H9 (cell line): ENCODE measurements around the gene DCLK2. TPM values are rescaled to one million over a fixed set of nuclear protein-coding genes. Genes with fewer than 3 reads are reported as not detected.

Experiments used
- DNase-seq: peaks from one replicate; pipeline ENCODE4 v3.0.0-alpha.2; 2017
- H2AFZ ChIP-seq: one replicate; pipeline ENCODE4 v1.6.1; 2013; ENCODE audit warnings: mild to moderate bottlenecking, low read length, control low read depth, moderate library complexity
- H2AK5ac ChIP-seq: 2 replicates; pipeline ENCODE4 v1.6.1; 2013; ENCODE audit warnings: low read length, control low read depth, mixed read lengths; ENCODE audit not compliant: insufficient read length
- H2BK120ac ChIP-seq: one replicate; pipeline ENCODE4 v1.6.1; 2013; ENCODE audit warnings: low read depth, mild to moderate bottlenecking, low read length, control low read depth, inconsistent platforms; ENCODE audit not compliant: poor library complexity, severe bottlenecking
- H2BK12ac ChIP-seq: 2 replicates; pipeline ENCODE4 v1.6.1; 2013; ENCODE audit warnings: low read length, control low read depth, mixed read lengths, low read depth; ENCODE audit not compliant: insufficient read length
- H2BK15ac ChIP-seq: 2 replicates; pipeline ENCODE4 v1.6.1; 2013; ENCODE audit warnings: low read depth, low read length, control low read depth
- H2BK20ac ChIP-seq: one replicate; pipeline ENCODE4 v1.6.1; 2013; ENCODE audit warnings: low read depth, mild to moderate bottlenecking, low read length, control low read depth, inconsistent platforms; ENCODE audit not compliant: poor library complexity, severe bottlenecking
- H2BK5ac ChIP-seq: 2 replicates; pipeline ENCODE4 v1.6.1; 2013; ENCODE audit warnings: low read length, control low read depth, mixed read lengths; ENCODE audit not compliant: insufficient read length
- H3K14ac ChIP-seq: 2 replicates; pipeline ENCODE4 v1.6.1; 2013; ENCODE audit warnings: low read length, control low read depth; ENCODE audit not compliant: insufficient read depth
- H3K18ac ChIP-seq: 2 replicates; pipeline ENCODE4 v1.6.1; 2013; ENCODE audit warnings: low read depth, mild to moderate bottlenecking, mixed read lengths, low read length, control low read depth; ENCODE audit not compliant: insufficient read length
- H3K23ac ChIP-seq: 2 replicates; pipeline ENCODE4 v1.6.1; 2013; ENCODE audit warnings: low read length, control low read depth, mixed read lengths, low read depth; ENCODE audit not compliant: insufficient read length
- H3K23me2 ChIP-seq: 2 replicates; pipeline ENCODE4 v1.6.1; 2013; ENCODE audit warnings: low read depth, mild to moderate bottlenecking, mixed read lengths, low read length, control low read depth; ENCODE audit not compliant: insufficient read length, poor library complexity, severe bottlenecking
- H3K27ac ChIP-seq: 2 replicates; pipeline ENCODE4 v1.5.1; 2013; ENCODE audit warnings: low read length, control low read depth, mixed read lengths, low read depth; ENCODE audit not compliant: insufficient read length
- H3K27me3 ChIP-seq: 2 replicates; pipeline ENCODE4 v1.6.1; 2013; ENCODE audit warnings: low read length, control low read depth, inconsistent platforms; ENCODE audit not compliant: insufficient read depth
- H3K4ac ChIP-seq: 2 replicates; pipeline ENCODE4 v1.6.1; 2013; ENCODE audit warnings: low read depth, mild to moderate bottlenecking, control low read depth, inconsistent platforms, low read length, moderate library complexity
- H3K4me1 ChIP-seq: 2 replicates; pipeline ENCODE4 v1.6.1; 2013; ENCODE audit warnings: low read length, control low read depth, inconsistent platforms; ENCODE audit not compliant: insufficient read depth
- H3K4me2 ChIP-seq: 2 replicates; pipeline ENCODE4 v1.6.1; 2013; ENCODE audit warnings: low read length, control low read depth, mixed read lengths; ENCODE audit not compliant: insufficient read length, insufficient read depth
- H3K56ac ChIP-seq: 2 replicates; pipeline ENCODE4 v1.6.1; 2013; ENCODE audit warnings: low read depth, mild to moderate bottlenecking, mixed read lengths, low read length, control low read depth; ENCODE audit not compliant: insufficient read length
- H3K79me1 ChIP-seq: 2 replicates; pipeline ENCODE4 v1.6.1; 2013; ENCODE audit warnings: low read depth, mild to moderate bottlenecking, moderate library complexity, low read length, control low read depth, inconsistent platforms; ENCODE audit not compliant: insufficient read depth, poor library complexity, severe bottlenecking
- H3K79me2 ChIP-seq: 2 replicates; pipeline ENCODE4 v1.6.1; 2013; ENCODE audit warnings: low read length, control low read depth, inconsistent platforms; ENCODE audit not compliant: insufficient read depth
- H3K9ac ChIP-seq: 2 replicates; pipeline ENCODE4 v1.6.1; 2013; ENCODE audit warnings: low read length, control low read depth, mixed read lengths; ENCODE audit not compliant: insufficient read length; ENCODE audit errors: extremely low read depth
- H3K9me3 ChIP-seq: one replicate; pipeline ENCODE4 v1.6.1; 2013; ENCODE audit warnings: low read depth, low read length, inconsistent platforms; ENCODE audit not compliant: control insufficient read depth
- H3T11ph ChIP-seq: one replicate; pipeline ENCODE4 v1.6.1; 2013; ENCODE audit warnings: mild to moderate bottlenecking, low read length, control low read depth, inconsistent platforms
- H4K20me1 ChIP-seq: one replicate; pipeline ENCODE4 v1.6.1; 2013; ENCODE audit not compliant: control insufficient read depth, insufficient read length, insufficient read depth
- H4K5ac ChIP-seq: 2 replicates; pipeline ENCODE4 v1.6.1; 2013; ENCODE audit warnings: low read depth, mild to moderate bottlenecking, mixed read lengths, low read length, control low read depth; ENCODE audit not compliant: insufficient read length
- H4K8ac ChIP-seq: replicated peaks from 2 replicates; pipeline ENCODE4 v1.6.1; 2013; ENCODE audit warnings: low read length, control low read depth, mixed read lengths, low read depth; ENCODE audit not compliant: insufficient read length
- H4K91ac ChIP-seq: 2 replicates; pipeline ENCODE4 v1.6.1; 2013; ENCODE audit warnings: low read depth, mild to moderate bottlenecking, moderate library complexity, mixed read lengths, low read length, control low read depth; ENCODE audit not compliant: insufficient read length
- H3K27ac Mint-ChIP-seq, 3 experiments: 2 replicates in 2 of 3; 3 replicates in 1 of 3; pipeline ENCODE4 v1.8.0; 2020 to 2021; ENCODE audit warnings: mixed read lengths in 3 of 3, mild to moderate bottlenecking in 1 of 3, moderate library complexity in 1 of 3
- H3K27me3 Mint-ChIP-seq: 2 replicates; pipeline ENCODE4 v1.8.0; 2021; ENCODE audit warnings: low read depth, mild to moderate bottlenecking, moderate library complexity, mixed read lengths
- H3K36me3 Mint-ChIP-seq, 3 experiments: 2 replicates in 2 of 3; 3 replicates in 1 of 3; pipeline ENCODE4 v1.8.0; 2020 to 2021; ENCODE audit warnings: low read depth in 3 of 3, mixed read lengths in 3 of 3; ENCODE audit not compliant: insufficient read depth in 1 of 3
- H3K4me1 Mint-ChIP-seq, 2 experiments: 2 replicates each; pipeline ENCODE4 v1.8.0; 2020; ENCODE audit warnings: mixed read lengths in 2 of 2
- H3K4me3 Mint-ChIP-seq, 2 experiments: 2 replicates in 1 of 2; 3 replicates in 1 of 2; pipeline ENCODE4 v1.8.0; 2020 to 2021; ENCODE audit warnings: mild to moderate bottlenecking in 2 of 2, mixed read lengths in 2 of 2, moderate library complexity in 1 of 2
- H3K9me3 Mint-ChIP-seq, 2 experiments: 2 replicates in 1 of 2; 3 replicates in 1 of 2; pipeline ENCODE4 v1.8.0; 2020; ENCODE audit warnings: mild to moderate bottlenecking in 2 of 2, mixed read lengths in 2 of 2, moderate library complexity in 1 of 2
- CTCF ChIP-seq: fragments of 200-600 bp; sonication (generic); conservative IDR thresholded peaks from 3 replicates; pipeline ENCODE4 v1.8.0; 2021; ENCODE audit warnings: antibody characterized with exemption, mild to moderate bottlenecking
- WGBS: extraction: QIAGEN DNeasy Blood & Tissue Kit; methylation state at CpG from one replicate; pipeline ENCODE4 v1.1.7; 2013; ENCODE audit warnings: missing lambda C conversion rate, low lambda C conversion rate, mixed read lengths; ENCODE audit not compliant: insufficient read length; ENCODE audit errors: extremely low coverage; 5-methylcytosine and 5-hydroxymethylcytosine counted together
- total RNA-seq: library from RNA; stranded (reverse); gene quantifications from 2 replicates; pipeline ENCODE4 v1.2.1, GENCODE V29; 2021

Gene DCLK2
- total RNA-seq, 1 experiment from 2014 or later = 0.33 TPM

GRCh38 chr4:150280975-150281374, 202.7 kb downstream of the DCLK2 start:
- no peak overlapping the region for H4K5ac ChIP-seq
- H4K8ac ChIP-seq = no peak overlapping the region
- no peaks in the 10 kb centered on the region for H3K4me1 ChIP-seq
- H3K4ac ChIP-seq = no peak overlapping the region
- H2AK5ac ChIP-seq = no peak overlapping the region
- Mint-ChIP-seq H3K4me1 (peaks cover 0 to 15% of the 10 kb centered on the region in 2 experiments; a peak in 2 of 4 replicates), H3K27ac (no peak overlapping the region; a peak in 1 of 7 replicates), H3K36me3 (peaks cover 17 to 28% (median 26%) of the 10 kb centered on the region in 3 experiments), H3K4me3 (no peak overlapping the region), H3K27me3 (no peaks in the 10 kb centered on the region), H3K9me3 (peaks cover 3 to 6% of the 10 kb centered on the region in 2 experiments; a peak in 2 of 5 replicates)
- no peak overlapping the region for H3T11ph ChIP-seq
- DNase-seq = no peak
- H2BK5ac ChIP-seq = no peak overlapping the region
- no peak overlapping the region for H2AFZ ChIP-seq
- H3K9ac ChIP-seq = no peak overlapping the region
- no peak overlapping the region for H2BK120ac ChIP-seq
- H4K91ac ChIP-seq = no peak overlapping the region
- no peak for TF ChIP-seq CTCF
- no peak overlapping the region for H2BK15ac ChIP-seq
- no peak overlapping the region for H3K4me2 ChIP-seq
- no peak overlapping the region for H3K56ac ChIP-seq
- no peaks in the 10 kb centered on the region for H3K79me2 ChIP-seq
- H3K27me3 ChIP-seq = no peaks in the 10 kb centered on the region
- H3K79me1 ChIP-seq = no peaks in the 10 kb centered on the region
- no peak overlapping the region for H3K14ac ChIP-seq
- H3K9me3 ChIP-seq = no peaks in the 10 kb centered on the region
- H4K20me1 ChIP-seq = no peaks in the 10 kb centered on the region
- no peak overlapping the region for H2BK20ac ChIP-seq
- no peak overlapping the region for H2BK12ac ChIP-seq
- H3K18ac ChIP-seq = no peak overlapping the region
- H3K27ac ChIP-seq = no peak overlapping the region
- H3K23ac ChIP-seq = no peak overlapping the region
- H3K23me2 ChIP-seq = no peaks in the 10 kb centered on the region
- no CpG with 5 or more reads among the region's 8 CpGs for WGBS
